HEK293 (cell line): Measurements from ENCODE around the gene ACTL6A.
A peak's percentile ranks its signal among the peaks of the same experiment; 100 is the strongest.

Experiments used
- CTCF ChIA-PET: fragments of 350-600 bp; formaldehyde crosslinking; extraction: SDS; loops from one replicate; lab custom pipeline; 2021; ENCODE audit warnings: antibody characterized with exemption; lab: Yijun Ruan, JAX
- POLR2A ChIA-PET: fragments of 300-600 bp; formaldehyde crosslinking; extraction: SDS; loops from one replicate; lab custom pipeline; 2020; ENCODE audit warnings: antibody characterized with exemption, inconsistent platforms; lab: Yijun Ruan, JAX
- H3K27ac ChIP-seq: fragments of 200-500 bp; sonication (Bioruptor generic); 2 replicates; pipeline ENCODE4 v1.5.1; 2014; ENCODE audit warnings: low read depth, low read length, control low read depth, inconsistent platforms; ENCODE audit errors: extremely low read depth
- H3K36me3 ChIP-seq, 2 experiments: fragments of 200-500 bp in 1 of 2; sonication (Bioruptor generic) in 1 of 2; 1 replicate in 1 of 2; 2 replicates in 1 of 2; pipeline ENCODE4 v1.5.1; 2014 to 2017; ENCODE audit warnings: inconsistent platforms in 2 of 2, low read length in 2 of 2; ENCODE audit not compliant: control insufficient read depth in 2 of 2, insufficient read depth in 1 of 2
- H3K4me1 ChIP-seq: fragments of 200-500 bp; sonication (Bioruptor generic); 2 replicates; pipeline ENCODE4 v1.5.1; 2014; ENCODE audit warnings: mild to moderate bottlenecking, low read length, inconsistent platforms; ENCODE audit not compliant: control insufficient read depth, insufficient read depth
- H3K4me3 ChIP-seq: 2 replicates; pipeline ENCODE4 v1.5.1; 2011; ENCODE audit warnings: low read depth, mild to moderate bottlenecking, control low read depth, low read length, moderate library complexity
- H3K9me3 ChIP-seq: fragments of 200-500 bp; sonication (Bioruptor generic); 2 replicates; pipeline ENCODE4 v1.5.1; 2014; ENCODE audit warnings: low read depth, low read length, inconsistent platforms; ENCODE audit not compliant: control insufficient read depth, insufficient read depth
- KLF7 ChIP-seq: fragments of 450-650 bp; formaldehyde crosslinking; IDR thresholded peaks from 2 replicates; pipeline ENCODE4 v1.5.1; 2016; ENCODE audit warnings: missing biosample characterization, missing genetic modification characterization, borderline replicate concordance
- SETDB1 ChIP-seq: IDR thresholded peaks from one replicate; pipeline ENCODE4 v1.6.1; 2017; ENCODE audit warnings: mild to moderate bottlenecking, low read length, moderate library complexity, mixed read lengths; ENCODE audit not compliant: insufficient read length
- SP7 ChIP-seq: fragments of 450-650 bp; formaldehyde crosslinking; IDR thresholded peaks from 2 replicates; pipeline ENCODE4 v1.5.1; 2016; ENCODE audit warnings: missing biosample characterization, missing genetic modification characterization
- YY1 ChIP-seq: fragments of 450-650 bp; formaldehyde crosslinking; IDR thresholded peaks from 2 replicates; pipeline ENCODE4 v1.5.1; 2018; ENCODE audit warnings: missing biosample characterization, missing genetic modification characterization
- YY2 ChIP-seq: fragments of 450-650 bp; formaldehyde crosslinking; IDR thresholded peaks from 2 replicates; pipeline ENCODE4 v1.5.1; 2016; ENCODE audit warnings: missing biosample characterization, missing genetic modification characterization
- ZBTB11 ChIP-seq: fragments of 450-650 bp; formaldehyde crosslinking; conservative IDR thresholded peaks from 2 replicates; pipeline ENCODE4 v1.5.1; 2016; ENCODE audit warnings: low read depth, missing biosample characterization, missing genetic modification characterization
- ZBTB17 ChIP-seq: fragments of 450-650 bp; formaldehyde crosslinking; IDR thresholded peaks from 2 replicates; pipeline ENCODE4 v1.5.1; 2016; ENCODE audit warnings: missing biosample characterization, missing genetic modification characterization
- ZBTB26 ChIP-seq: fragments of 450-650 bp; formaldehyde crosslinking; optimal IDR thresholded peaks from 2 replicates; pipeline ENCODE3; 2016; ENCODE audit warnings: missing biosample characterization, mild to moderate bottlenecking, missing genetic modification characterization
- ZFP41 ChIP-seq: fragments of 450-650 bp; formaldehyde crosslinking; IDR thresholded peaks from 2 replicates; pipeline ENCODE4 v1.5.1; 2016; ENCODE audit warnings: missing biosample characterization, missing genetic modification characterization, borderline replicate concordance
- ZNF148 ChIP-seq: fragments of 450-650 bp; formaldehyde crosslinking; IDR thresholded peaks from 2 replicates; pipeline ENCODE4 v1.5.0; 2017; ENCODE audit warnings: missing biosample characterization, missing genetic modification characterization, borderline replicate concordance
- ZNF174 ChIP-seq: fragments of 450-650 bp; formaldehyde crosslinking; IDR thresholded peaks from 2 replicates; pipeline ENCODE4 v1.5.0; 2017; ENCODE audit warnings: missing biosample characterization, mild to moderate bottlenecking, missing genetic modification characterization
- ZNF501 ChIP-seq: fragments of 450-650 bp; formaldehyde crosslinking; IDR thresholded peaks from 2 replicates; pipeline ENCODE4 v1.5.1; 2016; ENCODE audit warnings: missing biosample characterization, missing genetic modification characterization
- ZNF518A ChIP-seq: fragments of 450-650 bp; formaldehyde crosslinking; conservative IDR thresholded peaks from 2 replicates; pipeline ENCODE4 v1.5.1; 2016; ENCODE audit warnings: low read depth, missing biosample characterization, missing genetic modification characterization
- ZNF645 ChIP-seq: fragments of 450-650 bp; formaldehyde crosslinking; IDR thresholded peaks from 2 replicates; pipeline ENCODE4; 2016; ENCODE audit warnings: missing biosample characterization, missing genetic modification characterization
- ZNF660 ChIP-seq: fragments of 450-650 bp; IDR thresholded peaks from 2 replicates; pipeline ENCODE4 v1.5.1; 2018; ENCODE audit warnings: missing biosample characterization, mild to moderate bottlenecking, missing genetic modification characterization
- ZNF76 ChIP-seq: fragments of 450-650 bp; formaldehyde crosslinking; IDR thresholded peaks from 2 replicates; pipeline ENCODE4; 2016; ENCODE audit warnings: low read depth, missing biosample characterization, missing genetic modification characterization, borderline replicate concordance
- ZSCAN23 ChIP-seq: fragments of 450-650 bp; formaldehyde crosslinking; IDR thresholded peaks from 2 replicates; pipeline ENCODE4 v1.5.1; 2016; ENCODE audit warnings: missing biosample characterization, missing genetic modification characterization
- ZXDB ChIP-seq: fragments of 450-650 bp; formaldehyde crosslinking; IDR thresholded peaks from 2 replicates; pipeline ENCODE4 v1.5.1; 2016; ENCODE audit warnings: missing biosample characterization, missing genetic modification characterization

Gene ACTL6A

GRCh38 chr3:179603831-179604230, 41.1 kb downstream of the ACTL6A start:
- TF ChIP-seq ZFP41 (tag by site-specific recombination) (no peak), ZNF148 (tag by site-specific recombination) (no peak)
- Histone ChIP-seq H3K27ac (peak overlapping the region; percentile 52; the same call in 1 of the 2 replicates), H3K4me3 (peak overlapping the region; percentile 91), H3K36me3 (peaks cover 26 to 46% of the 10 kb centered on the region in 2 experiments), H3K4me1 (no peaks in the 10 kb centered on the region; the same call in 1 of the 2 replicates), H3K9me3 (no peaks in the 10 kb centered on the region)
- POLR2A ChIA-PET = interaction anchor here (0.8 kb wide), 1 partner anchor 41 kb away, joined by 3 read pairs; the partner anchor contains the start of gene ACTL6A
- CTCF ChIA-PET = interaction anchor here (0.7 to 1.9 kb wide), 5 partner anchors 11 to 367 kb away, joined by 3 to 6 read pairs (median 4); no protein-coding TSS in a partner anchor

GRCh38 chr3:179604321-179605078, 41.8 kb downstream of the ACTL6A start, which contains the start of the genes MRPL47 and NDUFB5:
MRPL47 (minus strand) TSS chr3:179604638; CDS start chr3:179604624, 14 bp downstream.
NDUFB5 (plus strand) TSS chr3:179604794; CDS start chr3:179604816, 22 bp downstream.
- H3K4me3 ChIP-seq = peak within 1 kb of the TSS; percentile 91
- H3K36me3 ChIP-seq = peaks cover 22 to 40% of the 10 kb centered on the region in 2 experiments
- no peaks in the 10 kb centered on the region; the same call in 1 of the 2 replicates for H3K4me1 ChIP-seq
- CTCF ChIA-PET = interaction anchor here (1.9 kb wide), 1 partner anchor 45 kb away, joined by 6 read pairs; no protein-coding TSS in a partner anchor
- no peaks in the 10 kb centered on the region for H3K9me3 ChIP-seq
- POLR2A ChIA-PET = interaction anchor here (0.8 to 1.3 kb wide), 3 partner anchors 39 to 153 kb away, joined by 3 to 8 read pairs (median 6); partner anchors contain the start of genes ACTL6A and GNB4
- peak within 1 kb of the TSS; percentile 52; the same call in 1 of the 2 replicates for H3K27ac ChIP-seq
- TF ChIP-seq SP7 (tag by site-specific recombination) (peak; percentile 39; the same call in 1 of the 2 replicates), YY1 (tag by site-specific recombination) (peak; percentile 95), ZNF645 (tag by site-specific recombination) (no peak), KLF7 (tag by site-specific recombination) (no peak), ZNF174 (tag by site-specific recombination) (no peak), ZNF76 (tag by site-specific recombination) (peak; percentile 59; the same call in 1 of the 2 replicates), ZBTB11 (peak; percentile 82), ZSCAN23 (tag by site-specific recombination) (no peak), ZBTB26 (tag by site-specific recombination) (peak; percentile 21), ZNF501 (tag by site-specific recombination) (peak; percentile 20; the same call in 1 of the 2 replicates), SETDB1 (no peak), ZXDB (tag by site-specific recombination) (peak; percentile 47; the same call in 1 of the 2 replicates), ZBTB17 (tag by site-specific recombination) (peak; percentile 86), YY2 (tag by site-specific recombination) (peak; percentile 88; the same call in 1 of the 2 replicates), ZNF518A (tag by site-specific recombination) (peak; percentile 71), ZNF660 (tag by site-specific recombination) (0 out of 2 replicates have a peak, but pooled peaks have one; percentile 50)
